ENCODE results near the gene EIF6. TPM values are rescaled to one million over a fixed set of nuclear protein-coding genes. Genes with fewer than 3 reads are reported as not detected.

EIF6 gene
- total and polyA plus RNA-seq, 4 donors: 60.8 to 160 (median 106) TPM

GRCh38 chr20:35286077-35286898 lies 1.7 kb upstream of the EIF6 start:
- H3K9ac ChIP-seq (ENCODE audit: low read depth in 1 of 2, low read length in 2 of 2): no peak overlapping the region
- no peak for DNase-seq (ENCODE audit: low spot score)
- no peaks in the 10 kb centered on the region for H3K9me3 ChIP-seq (ENCODE audit: control insufficient read depth in 4 of 4, low read length in 3 of 4)
- 60% methylated on average over 12 of the region's 12 CpGs for WGBS
- TF ChIP-seq JUND (IDR thresholded peaks at IDR 0.05) (peak in 1 of 2 donors; percentile 37), GABPA (IDR thresholded peaks at IDR 0.05 in 1 of 2, conservative IDR thresholded peaks at IDR 0.05 in 1 of 2) (peak in 1 of 2 donors; percentile 61), SP1 (IDR thresholded peaks at IDR 0.05) (peak; percentile 85), HNF4A (conservative IDR thresholded peaks at IDR 0.05) (peak; percentile 81 to 87), NR2F2 (IDR thresholded peaks at IDR 0.05) (peak; percentile 64), REST (IDR thresholded peaks at IDR 0.05) (peak; percentile 66), EGR1 (IDR thresholded peaks at IDR 0.05; ENCODE audit: low read depth in 2 of 2) (no peak), YY1 (IDR thresholded peaks at IDR 0.05) (peak; percentile 78), RXRA (IDR thresholded peaks at IDR 0.05) (peak; percentile 85)
- TF ChIP-seq, protein P1, sequence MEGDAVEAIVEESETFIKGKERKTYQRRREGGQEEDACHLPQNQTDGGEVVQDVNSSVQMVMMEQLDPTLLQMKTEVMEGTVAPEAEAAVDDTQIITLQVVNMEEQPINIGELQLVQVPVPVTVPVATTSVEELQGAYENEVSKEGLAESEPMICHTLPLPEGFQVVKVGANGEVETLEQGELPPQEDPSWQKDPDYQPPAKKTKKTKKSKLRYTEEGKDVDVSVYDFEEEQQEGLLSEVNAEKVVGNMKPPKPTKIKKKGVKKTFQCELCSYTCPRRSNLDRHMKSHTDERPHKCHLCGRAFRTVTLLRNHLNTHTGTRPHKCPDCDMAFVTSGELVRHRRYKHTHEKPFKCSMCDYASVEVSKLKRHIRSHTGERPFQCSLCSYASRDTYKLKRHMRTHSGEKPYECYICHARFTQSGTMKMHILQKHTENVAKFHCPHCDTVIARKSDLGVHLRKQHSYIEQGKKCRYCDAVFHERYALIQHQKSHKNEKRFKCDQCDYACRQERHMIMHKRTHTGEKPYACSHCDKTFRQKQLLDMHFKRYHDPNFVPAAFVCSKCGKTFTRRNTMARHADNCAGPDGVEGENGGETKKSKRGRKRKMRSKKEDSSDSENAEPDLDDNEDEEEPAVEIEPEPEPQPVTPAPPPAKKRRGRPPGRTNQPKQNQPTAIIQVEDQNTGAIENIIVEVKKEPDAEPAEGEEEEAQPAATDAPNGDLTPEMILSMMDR (IDR thresholded peaks at IDR 0.05; ENCODE audit: low read depth, low read length, missing input control): no peak
- H3K36me3 ChIP-seq (ENCODE audit: control insufficient read depth in 4 of 4, insufficient read depth in 3 of 4, low read depth in 1 of 4, low read length in 3 of 4): peaks cover 0 to 3% (median 0%) of the 10 kb centered on the region in 4 donors
- peak overlapping the region; percentile 12 to 58 for H3K27ac ChIP-seq (ENCODE audit: low read depth in 1 of 2, low read length in 2 of 2)
- no peak overlapping the region for H3K4me3 ChIP-seq (ENCODE audit: low read depth in 1 of 3, low read length in 3 of 3)
- no peaks in the 10 kb centered on the region for H3K27me3 ChIP-seq (ENCODE audit: control insufficient read depth in 4 of 4, insufficient read depth in 4 of 4, low read length in 3 of 4)
- peaks cover 8 to 31% (median 27%) of the 10 kb centered on the region in 4 donors for H3K4me1 ChIP-seq (ENCODE audit: control insufficient read depth in 4 of 4, insufficient read depth in 4 of 4, low read length in 3 of 4)

DNA sequence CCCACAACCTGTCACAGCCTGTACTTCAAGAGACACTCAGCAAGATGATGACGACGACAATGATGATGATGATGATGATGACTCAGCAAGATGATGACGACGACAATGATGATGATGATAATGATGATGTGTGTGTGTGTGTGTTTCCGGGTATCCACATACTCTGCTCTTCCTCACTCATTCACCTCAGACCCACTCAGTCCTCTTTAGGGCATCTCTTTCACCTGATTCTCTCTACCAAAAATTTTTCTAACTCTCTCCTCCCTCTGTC lies 1.2 kb upstream of the EIF6 start:
- H3K4me3 ChIP-seq (ENCODE audit: low read depth in 1 of 3, low read length in 3 of 3): no peak overlapping the region
- WGBS: 40% methylated on average over 5 of the region's 5 CpGs

More for the DNA sequence above, 1.2 kb upstream of the EIF6 start:
- peaks cover 8 to 31% (median 27%) of the 10 kb centered on the region in 4 donors for H3K4me1 ChIP-seq (ENCODE audit: control insufficient read depth in 4 of 4, insufficient read depth in 4 of 4, low read length in 3 of 4)
- no peak for DNase-seq (ENCODE audit: low spot score)
- H3K27ac ChIP-seq (ENCODE audit: low read depth in 1 of 2, low read length in 2 of 2): peak overlapping the region in 1 of 2 donors; percentile 70
- H3K9me3 ChIP-seq (ENCODE audit: control insufficient read depth in 4 of 4, low read length in 3 of 4): no peaks in the 10 kb centered on the region
- H3K9ac ChIP-seq (ENCODE audit: low read depth in 1 of 2, low read length in 2 of 2): no peak overlapping the region
- TF ChIP-seq FOXA1 (IDR thresholded peaks at IDR 0.05) (no peak), RXRA (IDR thresholded peaks at IDR 0.05) (no peak), FOXA2 (IDR thresholded peaks at IDR 0.05) (no peak), RAD21 (IDR thresholded peaks at IDR 0.05) (no peak), NR2F2 (IDR thresholded peaks at IDR 0.05) (no peak), REST (IDR thresholded peaks at IDR 0.05) (no peak), SP1 (IDR thresholded peaks at IDR 0.05) (no peak), MAX (IDR thresholded peaks at IDR 0.05) (no peak)
- TF ChIP-seq, protein P1 (IDR thresholded peaks at IDR 0.05; ENCODE audit: low read depth, low read length, missing input control): no peak
- H3K36me3 ChIP-seq (ENCODE audit: control insufficient read depth in 4 of 4, insufficient read depth in 3 of 4, low read depth in 1 of 4, low read length in 3 of 4): peaks cover under 1 to 3% (median 2%) of the 10 kb centered on the region in 4 donors
- H3K27me3 ChIP-seq (ENCODE audit: control insufficient read depth in 4 of 4, insufficient read depth in 4 of 4, low read length in 3 of 4): no peaks in the 10 kb centered on the region

Measured in liver (tissue), 9 donors.